Small intestine (tissue), 7 donors: ENCODE measurements around the gene GAB2. TPM values are rescaled to one million over a fixed set of nuclear protein-coding genes. Genes with fewer than 3 reads are reported as not detected.

ENCODE experiments used
- DNase-seq, 2 donors: peaks; one replicate each; pipeline versions ENCODE4 v3.0.0 to v3.0.0-alpha.2; 2013
- FAIRE-seq: peaks from 2 replicates; lab custom pipeline; 2012; peaks lifted over from hg19 to GRCh38; lab: Jason Lieb, UNC
- H3K27ac ChIP-seq, 3 donors: one replicate each; pipeline ENCODE4 v1.5.1; 2013; ENCODE audit warnings: low read length in 2 of 3, mild to moderate bottlenecking in 2 of 3, control low read depth in 1 of 3, inconsistent platforms in 1 of 3, low read depth in 1 of 3, moderate library complexity in 1 of 3
- H3K27me3 ChIP-seq, 3 donors: one replicate each; pipeline ENCODE4 v1.6.1; 2013; ENCODE audit warnings: low read length in 3 of 3, inconsistent platforms in 1 of 3; ENCODE audit not compliant: control insufficient read depth in 3 of 3, insufficient read depth in 3 of 3
- H3K36me3 ChIP-seq, 3 donors: one replicate each; pipeline ENCODE4 v1.6.1; 2013; ENCODE audit warnings: low read length in 3 of 3, inconsistent platforms in 1 of 3, low read depth in 1 of 3, mild to moderate bottlenecking in 1 of 3, moderate library complexity in 1 of 3; ENCODE audit not compliant: control insufficient read depth in 3 of 3, insufficient read depth in 2 of 3
- H3K4me1 ChIP-seq, 3 donors: one replicate each; pipeline ENCODE4 v1.6.1; 2013; ENCODE audit warnings: low read length in 2 of 3, inconsistent platforms in 1 of 3, low read depth in 1 of 3, mild to moderate bottlenecking in 1 of 3, moderate library complexity in 1 of 3; ENCODE audit not compliant: control insufficient read depth in 3 of 3, insufficient read depth in 2 of 3
- H3K4me3 ChIP-seq, 3 donors: one replicate each; pipeline ENCODE4 v1.5.1; 2013; ENCODE audit warnings: low read length in 3 of 3, control low read depth in 1 of 3, inconsistent platforms in 1 of 3, low read depth in 1 of 3, mild to moderate bottlenecking in 1 of 3, moderate library complexity in 1 of 3
- H3K9me3 ChIP-seq, 2 donors: one replicate each; pipeline ENCODE4 v1.6.1; 2013; ENCODE audit warnings: low read depth in 1 of 2, low read length in 1 of 2; ENCODE audit not compliant: control insufficient read depth in 2 of 2, insufficient read depth in 1 of 2
- WGBS, 3 donors: extraction: QIAGEN DNeasy Blood & Tissue Kit; methylation state at CpG; one replicate each; pipeline ENCODE4 v1.1.7; 2013; 5-methylcytosine and 5-hydroxymethylcytosine counted together
- polyA plus RNA-seq, 4 donors: library from polyadenylated mRNA; stranded (reverse) in 3 of 4; unstranded in 1 of 4; fragments of 200-250 nt in 3 of 4; fragments of 120-200 nt in 1 of 4; gene quantifications; one replicate each; pipeline versions ENCODE4 v1.2.1 to v1.2.3, GENCODE V29; 2013
- donor health status: healthy with polysubstance abuse.
- donor health status: control.
- donor health status: control.
- donor health status: Bipolar disorder and iron deficiency.
- donor health status: healthy.

GAB2 gene
- polyA plus RNA-seq, 4 donors = 6.8 to 13.6 (median 8.5) TPM

GRCh38 chr11:78221396-78222315 lies 196.0 kb downstream of the GAB2 start:
- Histone ChIP-seq H3K36me3 (peaks cover 3 to 75% (median 24%) of the 10 kb centered on the region in 3 donors), H3K4me1 (no peaks in the 10 kb centered on the region), H3K27ac (no peak overlapping the region), H3K4me3 (no peak overlapping the region), H3K27me3 (no peaks in the 10 kb centered on the region), H3K9me3 (no peaks in the 10 kb centered on the region)
- DNase-seq (no peak), FAIRE-seq (no peak)
- 86 to 91% (median 88%) methylated on average over 13 of the region's 13 CpGs for WGBS, 3 donors

- Histone ChIP-seq H3K27ac (no peak overlapping the region), H3K4me1 (no peaks in the 10 kb centered on the region), H3K27me3 (no peaks in the 10 kb centered on the region), H3K36me3 (peaks cover 4 to 81% (median 27%) of the 10 kb centered on the region in 3 donors), H3K9me3 (no peaks in the 10 kb centered on the region), H3K4me3 (no peak overlapping the region)
- FAIRE-seq (no peak), DNase-seq (no peak)
- WGBS, 3 donors = 93% methylated on average over 14 of the region's 14 CpGs
These were observed 197.1 kb downstream of the GAB2 start for GRCh38 chr11:78220218-78221157.

- DNase-seq (no peak), FAIRE-seq (no peak)
- Histone ChIP-seq H3K9me3 (no peaks in the 10 kb centered on the region), H3K36me3 (peaks cover 5 to 78% (median 26%) of the 10 kb centered on the region in 3 donors), H3K27me3 (no peaks in the 10 kb centered on the region), H3K27ac (no peak overlapping the region), H3K4me3 (no peak overlapping the region), H3K4me1 (no peaks in the 10 kb centered on the region)
- WGBS, 3 donors = 91 to 92% (median 92%) methylated on average over 7 of the region's 7 CpGs
These were observed 198.0 kb downstream of the GAB2 start for GRCh38 chr11:78219493-78220217.

- H3K4me3 ChIP-seq = no peak overlapping the region
- H3K36me3 ChIP-seq = peaks cover 5 to 71% (median 24%) of the 10 kb centered on the region in 3 donors
- H3K9me3 ChIP-seq = no peaks in the 10 kb centered on the region
- no peaks in the 10 kb centered on the region for H3K4me1 ChIP-seq
- no peak overlapping the region for H3K27ac ChIP-seq
- 88 to 92% (median 89%) methylated on average over 11 of the region's 11 CpGs for WGBS, 3 donors
- DNase-seq (no peak), FAIRE-seq (no peak)
- no peaks in the 10 kb centered on the region for H3K27me3 ChIP-seq
These were observed 198.7 kb downstream of the GAB2 start for GRCh38 chr11:78218707-78219492.

- Histone ChIP-seq H3K27me3 (no peaks in the 10 kb centered on the region), H3K4me3 (no peak overlapping the region), H3K36me3 (peaks cover 5 to 73% (median 23%) of the 10 kb centered on the region in 3 donors), H3K9me3 (no peaks in the 10 kb centered on the region), H3K4me1 (no peaks in the 10 kb centered on the region), H3K27ac (no peak overlapping the region)
- no peak for FAIRE-seq
- 94 to 97% (median 95%) methylated on average over 14 of the region's 14 CpGs for WGBS, 3 donors
- DNase-seq = no peak
These were observed 199.7 kb downstream of the GAB2 start for GRCh38 chr11:78217650-78218541.

GRCh38 chr11:78216571-78217287 lies 200.9 kb downstream of the GAB2 start:
- H3K27ac ChIP-seq = no peak overlapping the region
- no peaks in the 10 kb centered on the region for H3K9me3 ChIP-seq
- H3K36me3 ChIP-seq = peaks cover 5 to 69% (median 21%) of the 10 kb centered on the region in 3 donors
- WGBS, 3 donors = 90 to 99% (median 96%) methylated on average over 5 of the region's 5 CpGs
- H3K4me3 ChIP-seq = no peak overlapping the region
- FAIRE-seq (no peak), DNase-seq (no peak)
- no peaks in the 10 kb centered on the region for H3K4me1 ChIP-seq
- no peaks in the 10 kb centered on the region for H3K27me3 ChIP-seq
